Activated T-helper 9 cell treated with anti-CD3 and anti-CD28 coated beads, Interleukin-2, amount 50 U/mL, for 16 hours (primary cell): Measurements from ENCODE around the gene EGFLAM.
"Not testable (repeated sequence)": the region's sequence is repeated elsewhere in the genome, so short reads cannot be mapped to it uniquely, and the experiment has no call there.

Experiments used
- DNase-seq: peaks from one replicate; pipeline ENCODE4 v3.0.0-alpha.2; 2020; ENCODE audit warnings: low read depth

EGFLAM gene

GRCh38 chr5:38378579-38378978, 120.2 kb downstream of the EGFLAM start:
- no peak for DNase-seq

GRCh38 chr5:38379350-38379937, 121.1 kb downstream of the EGFLAM start:
- no peak for DNase-seq

- no peak for DNase-seq
Measured at GRCh38 chr5:38380537-38380936, 122.2 kb downstream of the EGFLAM start.

- DNase-seq: no peak
Measured at GRCh38 chr5:38381361-38381760, 123.0 kb downstream of the EGFLAM start.

GRCh38 chr5:38382898-38383297, 124.5 kb downstream of the EGFLAM start:
- no peak for DNase-seq

- no peak for DNase-seq
Measured at GRCh38 chr5:38383701-38384100, 125.3 kb downstream of the EGFLAM start.

- no peak for DNase-seq
Measured at GRCh38 chr5:38384396-38384795, 126.0 kb downstream of the EGFLAM start.

- DNase-seq: no peak
Measured at GRCh38 chr5:38387161-38387560, 128.8 kb downstream of the EGFLAM start.

- no peak for DNase-seq
Measured at GRCh38 chr5:38393636-38394035, 135.3 kb downstream of the EGFLAM start.

GRCh38 chr5:38396766-38397165, 138.4 kb downstream of the EGFLAM start:
- no peak for DNase-seq

GRCh38 chr5:38400365-38400764, 142.0 kb downstream of the EGFLAM start:
- DNase-seq: no peak

GRCh38 chr5:38401145-38401544, 142.8 kb downstream of the EGFLAM start:
- DNase-seq: no peak

GRCh38 chr5:38403406-38403805, 145.0 kb downstream of the EGFLAM start:
- no peak for DNase-seq

GRCh38 chr5:38403877-38404635, 145.7 kb downstream of the EGFLAM start:
- no peak for DNase-seq

GRCh38 chr5:38404667-38405276, 146.4 kb downstream of the EGFLAM start:
- no peak for DNase-seq

GRCh38 chr5:38408446-38409198, 150.3 kb downstream of the EGFLAM start:
- DNase-seq: no peak

- no peak for DNase-seq
Measured at GRCh38 chr5:38410304-38410990, 152.1 kb downstream of the EGFLAM start.

GRCh38 chr5:38413696-38414095, 155.3 kb downstream of the EGFLAM start:
- DNase-seq: no peak

GRCh38 chr5:38414348-38414747, 156.0 kb downstream of the EGFLAM start:
- no peak for DNase-seq

GRCh38 chr5:38415772-38416171, 157.4 kb downstream of the EGFLAM start:
- DNase-seq: not testable (repeated sequence)

GRCh38 chr5:38417658-38418017, 159.3 kb downstream of the EGFLAM start:
- DNase-seq: no peak

- DNase-seq: no peak
Measured at GRCh38 chr5:38420246-38420645, 161.9 kb downstream of the EGFLAM start.
